CD14-positive monocyte (primary cell): ENCODE data around the gene RAB1B. TPM values are rescaled to one million over a fixed set of nuclear protein-coding genes. Genes with fewer than 3 reads are reported as not detected.

Experiments used
- DNase-seq, 3 donors: peaks; one replicate each; pipeline ENCODE4 v3.0.0-alpha.2; 2011 to 2022
- H2AFZ ChIP-seq: 2 replicates; pipeline ENCODE4 v1.6.0; 2012; ENCODE audit warnings: mild to moderate bottlenecking, low read depth, low read length, inconsistent platforms; ENCODE audit not compliant: insufficient read depth, poor library complexity, severe bottlenecking
- H3K27ac ChIP-seq, 2 donors: 1 replicate in 1 of 2; 2 replicates in 1 of 2; pipeline ENCODE4 v1.5.1; 2012 to 2013; ENCODE audit warnings: low read length in 2 of 2, control low read depth in 1 of 2, inconsistent platforms in 1 of 2, low read depth in 1 of 2, mild to moderate bottlenecking in 1 of 2
- H3K27me3 ChIP-seq, 2 donors: one replicate each; pipeline versions ENCODE4 v1.6.0 to v1.6.1; 2011 to 2013; ENCODE audit warnings: low read length in 2 of 2; ENCODE audit not compliant: control insufficient read depth in 2 of 2, insufficient read depth in 2 of 2
- H3K36me3 ChIP-seq, 2 donors: replicated peaks in 1 of 2; 1 replicate in 1 of 2; 2 replicates in 1 of 2; pipeline versions ENCODE4 v1.5.1 to v1.6.1; 2012 to 2013; ENCODE audit warnings: low read length in 2 of 2, control low read depth in 1 of 2, inconsistent platforms in 1 of 2, mild to moderate bottlenecking in 1 of 2; ENCODE audit not compliant: insufficient read depth in 2 of 2, control insufficient read depth in 1 of 2
- H3K4me1 ChIP-seq, 2 donors: 1 replicate in 1 of 2; 2 replicates in 1 of 2; pipeline versions ENCODE4 v1.5.1 to v1.6.1; 2012 to 2013; ENCODE audit warnings: low read length in 2 of 2, control low read depth in 1 of 2, inconsistent platforms in 1 of 2, mild to moderate bottlenecking in 1 of 2, moderate library complexity in 1 of 2; ENCODE audit not compliant: insufficient read depth in 2 of 2, control insufficient read depth in 1 of 2
- H3K4me2 ChIP-seq: replicated peaks from 2 replicates; pipeline ENCODE3; 2012; ENCODE audit warnings: low read length, moderate library complexity, mild to moderate bottlenecking; ENCODE audit not compliant: poor library complexity, severe bottlenecking; ENCODE audit errors: extremely low read depth
- H3K4me3 ChIP-seq, 3 experiments: fragments of 200-600 bp in 1 of 3; sonication (generic) in 1 of 3; replicated peaks in 1 of 3; 1 replicate in 2 of 3; 2 replicates in 1 of 3; pipeline ENCODE4 v1.5.1; 2011 to 2013; ENCODE audit warnings: low read length in 3 of 3, mild to moderate bottlenecking in 3 of 3, control low read depth in 2 of 3, low read depth in 2 of 3, inconsistent platforms in 1 of 3, moderate library complexity in 1 of 3
- H3K79me2 ChIP-seq: 2 replicates; pipeline ENCODE4 v1.6.0; 2012; ENCODE audit warnings: mild to moderate bottlenecking, control low read depth, inconsistent platforms, low read length, moderate library complexity; ENCODE audit not compliant: insufficient read depth
- H3K9ac ChIP-seq: 2 replicates; pipeline ENCODE4 v1.6.0; 2017; ENCODE audit warnings: low read length, mild to moderate bottlenecking; ENCODE audit not compliant: insufficient read depth, poor library complexity, severe bottlenecking
- H3K9me3 ChIP-seq, 2 donors: replicated peaks in 1 of 2; 1 replicate in 1 of 2; 2 replicates in 1 of 2; pipeline versions ENCODE4 v1.5.1 to v1.6.1; 2012 to 2013; ENCODE audit warnings: low read length in 2 of 2, control low read depth in 1 of 2; ENCODE audit not compliant: control insufficient read depth in 1 of 2, insufficient read depth in 1 of 2
- H4K20me1 ChIP-seq: 2 replicates; pipeline ENCODE4 v1.6.0; 2012; ENCODE audit warnings: mild to moderate bottlenecking, low read length, control low read depth, moderate library complexity; ENCODE audit not compliant: insufficient read depth
- H3K27ac Mint-ChIP-seq, 7 donors: one replicate each; pipeline ENCODE4 v1.8.0; 2020; ENCODE audit warnings: mild to moderate bottlenecking in 7 of 7, mixed read lengths in 7 of 7, moderate library complexity in 6 of 7, inconsistent platforms in 2 of 7
- H3K27me3 Mint-ChIP-seq, 3 donors: one replicate each; pipeline ENCODE4 v1.8.0; 2021 to 2022; ENCODE audit warnings: low read depth in 3 of 3, mild to moderate bottlenecking in 3 of 3, mixed read lengths in 3 of 3, moderate library complexity in 3 of 3, inconsistent platforms in 1 of 3
- H3K36me3 Mint-ChIP-seq, 2 donors: one replicate each; pipeline ENCODE4 v1.8.0; 2020; ENCODE audit warnings: mixed read lengths in 2 of 2, inconsistent platforms in 1 of 2, mild to moderate bottlenecking in 1 of 2
- H3K4me1 Mint-ChIP-seq: one replicate; pipeline ENCODE4 v1.8.0; 2020; ENCODE audit warnings: mild to moderate bottlenecking, mixed read lengths
- H3K4me3 Mint-ChIP-seq, 2 donors: one replicate each; pipeline ENCODE4 v1.8.0; 2020; ENCODE audit warnings: mild to moderate bottlenecking in 2 of 2, mixed read lengths in 2 of 2, moderate library complexity in 1 of 2
- H3K9me3 Mint-ChIP-seq, 7 donors: one replicate each; pipeline ENCODE4 v1.8.0; 2020 to 2022; ENCODE audit warnings: mixed read lengths in 7 of 7, mild to moderate bottlenecking in 6 of 7, moderate library complexity in 6 of 7, inconsistent platforms in 2 of 7
- whole genome bisulfite sequencing: methylation state at CpG from one replicate; pipeline ENCODE4 v1.1.5; 2013; ENCODE audit warnings: missing lambda C conversion rate; ENCODE audit not compliant: insufficient coverage; 5-methylcytosine and 5-hydroxymethylcytosine counted together
- intact Hi-C, 2 donors: fragments of 100-400 bp; cut with micrococcal nuclease; formaldehyde crosslinking; loops; one replicate each; pipeline versions ENCODE4 v1.15.0 to v1.15.1; 2023
- polyA plus RNA-seq, 3 donors: library from polyadenylated mRNA; depleted of rRNA in 1 of 3; unstranded in 2 of 3; stranded (reverse) in 1 of 3; fragments of 300-500 nt in 2 of 3; fragments of >200 nt in 1 of 3; fragmentation: Illumina TruSeq in 2 of 3; gene quantifications; 1 replicate in 2 of 3; 2 replicates in 1 of 3; pipeline ENCODE4 v1.2.3, GENCODE V29; 2012 to 2021
- TF ChIP-seq, protein P1 (sequence below): fragments of 200-600 bp; IDR thresholded peaks from one replicate; pipeline ENCODE4 v1.8.0; 2022; ENCODE audit warnings: antibody characterized with exemption, mild to moderate bottlenecking

The RAB1B gene
- polyA plus RNA-seq, 3 donors: 17.9 to 90.5 (median 18.8) TPM

DNA sequence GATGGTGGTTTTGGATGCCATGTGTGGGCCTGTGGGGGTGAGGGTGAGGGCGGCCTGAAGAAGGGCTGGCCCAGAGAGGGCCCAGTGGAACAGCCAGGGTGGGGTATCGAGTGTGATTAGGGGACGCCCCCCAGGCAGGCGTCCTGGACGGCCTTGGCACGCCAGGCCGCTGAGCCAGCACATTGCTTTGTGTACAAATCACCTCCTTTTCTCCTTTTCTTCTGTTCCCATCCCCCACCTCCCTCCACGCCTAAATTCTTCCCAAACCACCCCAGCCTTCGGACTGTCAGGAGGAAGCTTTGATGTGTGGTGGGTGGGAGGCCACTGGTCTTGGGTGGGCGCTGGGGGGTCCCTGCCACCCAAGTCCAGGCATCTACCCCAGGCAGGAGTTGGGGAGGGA, 56.2 kb downstream of the RAB1B start:
- Mint-ChIP-seq H3K27me3 (peaks cover 0 to 5% (median 2%) of the 10 kb centered on the region in 3 donors), H3K9me3 (peaks cover 0 to 9% (median 3%) of the 10 kb centered on the region in 7 donors), H3K4me1 (peaks cover 15% of the 10 kb centered on the region), H3K4me3 (no peak overlapping the region), H3K36me3 (no peaks in the 10 kb centered on the region), H3K27ac (no peak overlapping the region)
- no CpG with 5 or more reads among the region's 10 CpGs for WGBS
- Histone ChIP-seq H3K9ac (no peak overlapping the region), H3K79me2 (no peaks in the 10 kb centered on the region), H3K4me1 (peaks cover 7 to 11% of the 10 kb centered on the region in 2 donors), H3K36me3 (no peaks in the 10 kb centered on the region), H3K9me3 (no peaks in the 10 kb centered on the region), H2AFZ (no peak overlapping the region), H3K27me3 (no peaks in the 10 kb centered on the region), H3K4me2 (no peak overlapping the region), H3K4me3 (no peak overlapping the region), H3K27ac (no peak overlapping the region), H4K20me1 (no peaks in the 10 kb centered on the region)
- TF ChIP-seq, protein P1, sequence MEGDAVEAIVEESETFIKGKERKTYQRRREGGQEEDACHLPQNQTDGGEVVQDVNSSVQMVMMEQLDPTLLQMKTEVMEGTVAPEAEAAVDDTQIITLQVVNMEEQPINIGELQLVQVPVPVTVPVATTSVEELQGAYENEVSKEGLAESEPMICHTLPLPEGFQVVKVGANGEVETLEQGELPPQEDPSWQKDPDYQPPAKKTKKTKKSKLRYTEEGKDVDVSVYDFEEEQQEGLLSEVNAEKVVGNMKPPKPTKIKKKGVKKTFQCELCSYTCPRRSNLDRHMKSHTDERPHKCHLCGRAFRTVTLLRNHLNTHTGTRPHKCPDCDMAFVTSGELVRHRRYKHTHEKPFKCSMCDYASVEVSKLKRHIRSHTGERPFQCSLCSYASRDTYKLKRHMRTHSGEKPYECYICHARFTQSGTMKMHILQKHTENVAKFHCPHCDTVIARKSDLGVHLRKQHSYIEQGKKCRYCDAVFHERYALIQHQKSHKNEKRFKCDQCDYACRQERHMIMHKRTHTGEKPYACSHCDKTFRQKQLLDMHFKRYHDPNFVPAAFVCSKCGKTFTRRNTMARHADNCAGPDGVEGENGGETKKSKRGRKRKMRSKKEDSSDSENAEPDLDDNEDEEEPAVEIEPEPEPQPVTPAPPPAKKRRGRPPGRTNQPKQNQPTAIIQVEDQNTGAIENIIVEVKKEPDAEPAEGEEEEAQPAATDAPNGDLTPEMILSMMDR: no peak
- intact Hi-C loops: no loop called here
- no peak for DNase-seq

DNA sequence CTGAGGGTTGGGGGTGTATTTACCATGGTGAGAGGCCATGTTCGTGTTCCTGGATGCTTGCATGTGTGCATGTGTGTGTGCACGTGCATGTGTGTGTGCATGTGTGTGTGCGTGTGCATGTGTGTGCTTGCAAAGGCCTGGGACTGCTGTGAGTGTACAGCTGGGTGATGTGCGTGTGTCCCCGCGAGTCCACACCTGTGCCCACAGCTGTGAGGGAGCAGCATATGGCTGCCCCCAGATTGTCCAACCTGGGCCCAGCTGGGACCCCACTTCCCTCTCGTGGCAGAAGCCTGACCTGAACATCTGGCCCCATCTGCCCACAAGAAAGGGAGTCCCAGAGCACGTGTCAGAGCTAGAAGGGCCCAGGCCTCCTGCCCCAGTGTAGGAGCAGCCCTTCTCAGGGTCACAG, 56.8 kb downstream of the RAB1B start:
- 55% methylated on average over 8 of the region's 8 CpGs for WGBS
- H3K27ac ChIP-seq: no peak overlapping the region
- peaks cover 0 to 4% (median 2%) of the 10 kb centered on the region in 3 donors for H3K27me3 Mint-ChIP-seq
- TF ChIP-seq, protein P1: no peak
- H3K9ac ChIP-seq: no peak overlapping the region
- H3K4me3 ChIP-seq: no peak overlapping the region
- peaks cover 0 to 4% (median 2%) of the 10 kb centered on the region in 7 donors for H3K9me3 Mint-ChIP-seq
- H2AFZ ChIP-seq: no peak overlapping the region
- H3K4me1 ChIP-seq: peaks cover 7 to 11% of the 10 kb centered on the region in 2 donors
- intact Hi-C loops: no loop called here
- no peak overlapping the region for H3K27ac Mint-ChIP-seq
- no peaks in the 10 kb centered on the region for H3K36me3 Mint-ChIP-seq
- H3K4me2 ChIP-seq: no peak overlapping the region
- no peaks in the 10 kb centered on the region for H3K79me2 ChIP-seq
- H3K4me1 Mint-ChIP-seq: peaks cover 17% of the 10 kb centered on the region
- H3K4me3 Mint-ChIP-seq: no peak overlapping the region
- no peaks in the 10 kb centered on the region for H3K27me3 ChIP-seq
- no peaks in the 10 kb centered on the region for H4K20me1 ChIP-seq
- H3K9me3 ChIP-seq: no peaks in the 10 kb centered on the region
- H3K36me3 ChIP-seq: no peaks in the 10 kb centered on the region
- no peak for DNase-seq
